NCI-H2107 (cell line): ENCODE data around the gene STKLD1.
"Not testable (repeated sequence)": the region's sequence is repeated elsewhere in the genome, so short reads cannot be mapped to it uniquely, and the experiment has no call there.

Source experiments
- DNase-seq: peaks from one replicate; lab custom pipeline; 2025; lab: John Stamatoyannopoulos, UW

Gene STKLD1

GRCh38 chr9:133443982-133444381 lies 67.8 kb downstream of the STKLD1 start:
- DNase-seq, result peak; percentile 63

- DNase-seq, result no peak
Measured at GRCh38 chr9:133445293-133445969, 69.3 kb downstream of the STKLD1 start.

- no peak for DNase-seq
Measured at GRCh38 chr9:133448487-133448972, 72.4 kb downstream of the STKLD1 start.

GRCh38 chr9:133449760-133450159 lies 73.6 kb downstream of the STKLD1 start:
- DNase-seq, result no peak

GRCh38 chr9:133451865-133452264 lies 75.7 kb downstream of the STKLD1 start:
- DNase-seq, result not testable (repeated sequence)

- DNase-seq, result no peak
Measured at GRCh38 chr9:133452562-133452961, 76.4 kb downstream of the STKLD1 start.

- no peak for DNase-seq
Measured at GRCh38 chr9:133453651-133454050, 77.5 kb downstream of the STKLD1 start.

- no peak for DNase-seq
Measured at GRCh38 chr9:133454325-133454724, 78.2 kb downstream of the STKLD1 start.

GRCh38 chr9:133454943-133455673 lies 78.9 kb downstream of the STKLD1 start:
- DNase-seq, result no peak
